Neuron (in vitro differentiated cells): ENCODE results near the gene KBTBD12.

ENCODE experiments used
- H2AFZ ChIP-seq: one replicate; pipeline ENCODE4 v1.6.1; 2013; ENCODE audit warnings: low read depth, mild to moderate bottlenecking, inconsistent platforms, low read length, moderate library complexity
- H3K27me3 ChIP-seq: one replicate; pipeline ENCODE4 v1.6.1; 2013; ENCODE audit warnings: low read length; ENCODE audit not compliant: insufficient read depth
- H3K36me3 ChIP-seq: one replicate; pipeline ENCODE4 v1.6.1; 2013; ENCODE audit warnings: low read length; ENCODE audit not compliant: insufficient read depth
- H3K4me1 ChIP-seq: one replicate; pipeline ENCODE4 v1.6.1; 2013; ENCODE audit warnings: low read length; ENCODE audit not compliant: insufficient read depth
- H3K4me3 ChIP-seq: 2 replicates; pipeline ENCODE4 v1.5.1; 2013; ENCODE audit warnings: mild to moderate bottlenecking, low read length, moderate library complexity
- H3K9me3 ChIP-seq: one replicate; pipeline ENCODE4 v1.6.1; 2013; ENCODE audit warnings: low read length

The KBTBD12 gene

DNA sequence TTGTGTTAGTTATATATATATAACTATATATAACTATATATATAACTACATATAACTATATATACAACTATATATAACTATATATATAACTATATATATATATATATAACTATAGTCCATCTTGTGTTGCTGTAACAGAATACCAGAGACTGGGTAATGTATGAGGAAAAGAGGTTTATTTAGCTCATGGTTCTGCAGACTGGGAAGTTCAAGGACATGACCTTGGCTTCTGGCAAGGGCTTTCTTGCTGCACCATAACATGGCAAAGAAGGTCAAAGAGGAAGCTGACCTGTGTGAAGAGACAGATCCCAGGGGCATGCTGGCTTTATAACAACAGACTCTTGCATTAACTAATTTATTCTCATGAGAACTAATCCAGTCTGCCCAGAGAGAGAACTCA lies 27.6 kb downstream of the KBTBD12 start:
- Histone ChIP-seq H3K36me3 (no peaks in the 10 kb centered on the region), H3K4me1 (no peaks in the 10 kb centered on the region), H3K4me3 (no peak overlapping the region), H2AFZ (no peak overlapping the region), H3K9me3 (no peaks in the 10 kb centered on the region), H3K27me3 (peaks cover 7% of the 10 kb centered on the region)

DNA sequence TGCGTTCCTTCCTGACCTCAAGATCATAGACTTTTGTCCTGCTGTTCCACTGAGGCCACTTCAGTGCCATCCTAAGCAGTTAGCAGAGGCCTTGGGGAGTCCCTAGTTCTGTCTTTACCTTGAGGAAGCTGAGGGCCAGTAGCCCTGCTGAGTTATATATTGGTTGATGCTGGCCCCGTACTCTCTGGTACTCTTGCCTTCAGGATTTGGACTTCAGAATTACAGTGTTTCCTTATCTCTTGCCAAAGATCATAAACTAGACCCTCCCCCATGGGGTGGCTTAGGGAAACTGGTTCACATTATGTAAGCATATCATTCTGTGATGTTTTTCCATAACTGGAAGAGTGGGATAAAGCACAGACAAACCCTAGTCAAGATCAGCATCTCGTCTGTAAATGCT lies 33.2 kb downstream of the KBTBD12 start:
- Histone ChIP-seq H3K9me3 (no peaks in the 10 kb centered on the region), H3K4me1 (no peaks in the 10 kb centered on the region), H3K4me3 (no peak overlapping the region), H3K36me3 (no peaks in the 10 kb centered on the region), H2AFZ (no peak overlapping the region), H3K27me3 (peaks cover 2% of the 10 kb centered on the region)

DNA sequence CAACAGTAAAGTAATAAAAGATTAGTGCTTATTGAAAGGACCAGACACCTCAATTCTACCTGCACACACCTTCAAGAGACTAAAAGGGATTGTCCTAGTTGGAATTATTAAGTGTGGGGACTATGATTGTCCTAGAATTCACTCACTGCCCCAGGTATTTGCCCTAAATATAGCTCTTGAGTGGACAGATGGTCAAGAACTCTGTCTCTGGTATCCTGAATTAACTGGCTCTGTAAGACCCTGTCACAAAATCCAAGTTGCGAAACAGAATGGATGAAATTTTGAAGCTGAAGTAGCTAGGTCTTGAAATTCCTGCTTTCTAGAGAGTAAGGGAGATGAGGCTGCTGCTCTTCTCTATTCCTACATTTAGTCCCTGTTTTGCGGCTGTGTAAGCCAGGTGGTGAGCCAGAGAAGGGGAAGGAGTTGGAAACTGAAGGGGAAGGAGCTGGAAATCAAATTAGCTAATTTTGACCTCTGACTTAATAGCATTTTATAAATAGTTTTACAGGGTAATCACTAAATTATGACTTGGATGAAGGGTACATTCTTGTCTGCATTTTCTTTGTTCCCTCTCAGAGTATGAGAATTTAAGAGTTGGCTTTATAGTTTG lies 34.5 kb downstream of the KBTBD12 start:
- Histone ChIP-seq H3K4me1 (no peaks in the 10 kb centered on the region), H3K4me3 (no peak overlapping the region), H3K9me3 (no peaks in the 10 kb centered on the region), H2AFZ (no peak overlapping the region), H3K36me3 (no peaks in the 10 kb centered on the region), H3K27me3 (peaks cover 2% of the 10 kb centered on the region)

DNA sequence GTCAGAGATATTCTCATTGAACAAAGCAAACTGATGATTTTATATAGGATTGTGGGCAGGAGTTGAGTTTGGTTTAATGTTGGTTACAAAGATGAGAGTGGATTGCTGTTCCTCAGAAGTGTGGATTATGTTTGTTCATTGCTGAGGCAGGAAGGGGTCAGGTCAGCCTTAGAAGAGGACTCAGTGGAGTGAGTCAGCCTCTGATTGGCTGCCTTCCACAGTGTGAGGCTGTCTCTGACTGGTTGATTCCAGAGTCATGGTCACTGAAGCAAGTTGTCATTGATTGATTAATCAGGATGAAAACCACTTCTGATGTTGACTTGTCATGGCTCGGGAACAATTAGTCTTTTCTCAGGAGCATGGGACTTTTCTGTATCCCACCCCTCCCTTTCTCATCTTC lies 36.2 kb downstream of the KBTBD12 start:
- peaks cover 2% of the 10 kb centered on the region for H3K27me3 ChIP-seq
- no peaks in the 10 kb centered on the region for H3K36me3 ChIP-seq
- H3K4me1 ChIP-seq = no peaks in the 10 kb centered on the region
- H3K4me3 ChIP-seq = no peak overlapping the region
- no peak overlapping the region for H2AFZ ChIP-seq
- H3K9me3 ChIP-seq = no peaks in the 10 kb centered on the region

DNA sequence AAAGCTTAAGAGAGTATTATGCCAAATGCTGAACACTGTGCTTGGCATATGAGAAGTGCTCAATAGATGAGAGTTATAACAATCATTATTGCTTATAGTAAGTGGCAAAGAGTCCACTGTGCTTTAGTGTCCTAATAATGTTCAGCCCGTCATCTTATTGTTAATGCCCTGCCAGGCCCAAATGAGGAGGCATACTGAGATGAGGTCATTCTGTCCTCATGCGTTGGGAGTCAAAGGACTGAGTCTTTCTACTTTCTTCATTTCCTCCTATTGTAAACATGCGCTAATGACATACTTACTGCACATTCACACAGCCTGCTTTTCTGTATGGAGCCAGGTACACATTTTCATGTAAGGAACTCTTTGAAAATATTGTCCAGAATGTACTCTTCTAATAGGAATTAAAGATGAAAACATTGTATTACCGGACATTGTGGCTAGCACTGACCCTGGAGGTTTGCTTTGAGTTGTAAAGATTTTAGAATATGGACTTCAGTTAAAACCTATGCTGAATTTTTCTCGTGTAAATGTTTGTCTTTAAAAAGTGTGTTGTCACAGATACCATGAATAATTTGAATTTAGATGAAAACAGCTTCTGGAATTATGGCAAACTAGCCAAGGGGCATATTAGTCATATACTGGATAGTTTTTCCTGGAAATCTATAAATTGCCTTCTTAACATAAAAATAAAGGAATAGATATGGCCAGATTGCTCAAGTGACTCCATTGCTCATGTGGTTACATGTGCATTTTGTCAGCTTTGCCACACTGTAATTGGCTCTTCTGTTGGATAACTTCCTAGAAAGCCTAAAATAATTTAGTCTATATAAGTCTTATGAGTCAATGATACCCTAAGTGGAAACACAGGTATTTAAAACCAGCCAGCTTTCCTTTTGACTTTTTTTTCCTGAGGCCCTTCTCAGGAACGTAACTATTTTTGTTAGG lies 38.3 kb downstream of the KBTBD12 start:
- no peak overlapping the region for H3K4me3 ChIP-seq
- peaks cover 2% of the 10 kb centered on the region for H3K27me3 ChIP-seq
- H3K9me3 ChIP-seq = no peaks in the 10 kb centered on the region
- no peaks in the 10 kb centered on the region for H3K4me1 ChIP-seq
- H3K36me3 ChIP-seq = no peaks in the 10 kb centered on the region
- no peak overlapping the region for H2AFZ ChIP-seq

DNA sequence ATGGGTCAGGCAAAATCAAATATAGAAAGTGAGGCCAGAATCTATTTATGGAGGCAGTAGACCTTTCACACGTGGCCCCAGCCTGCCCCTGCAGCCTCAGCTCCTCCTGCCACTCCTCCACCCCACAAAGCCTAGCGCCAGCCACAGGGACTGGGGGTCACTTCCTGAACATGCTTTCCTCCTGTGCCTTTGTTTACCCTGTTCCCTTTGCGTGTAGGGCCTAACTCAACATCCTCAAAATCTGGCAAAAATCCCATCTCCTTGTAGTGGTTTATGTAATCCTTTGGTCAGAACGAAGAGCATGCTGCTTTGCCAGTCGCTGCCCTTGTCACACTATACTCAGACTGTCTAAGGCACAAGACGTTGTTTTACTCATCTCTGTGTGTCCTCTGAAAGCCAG lies 39.6 kb downstream of the KBTBD12 start:
- H3K27me3 ChIP-seq = peaks cover 2% of the 10 kb centered on the region
- H2AFZ ChIP-seq = no peak overlapping the region
- no peak overlapping the region for H3K4me3 ChIP-seq
- no peaks in the 10 kb centered on the region for H3K36me3 ChIP-seq
- no peaks in the 10 kb centered on the region for H3K9me3 ChIP-seq
- H3K4me1 ChIP-seq = peaks cover 10% of the 10 kb centered on the region

DNA sequence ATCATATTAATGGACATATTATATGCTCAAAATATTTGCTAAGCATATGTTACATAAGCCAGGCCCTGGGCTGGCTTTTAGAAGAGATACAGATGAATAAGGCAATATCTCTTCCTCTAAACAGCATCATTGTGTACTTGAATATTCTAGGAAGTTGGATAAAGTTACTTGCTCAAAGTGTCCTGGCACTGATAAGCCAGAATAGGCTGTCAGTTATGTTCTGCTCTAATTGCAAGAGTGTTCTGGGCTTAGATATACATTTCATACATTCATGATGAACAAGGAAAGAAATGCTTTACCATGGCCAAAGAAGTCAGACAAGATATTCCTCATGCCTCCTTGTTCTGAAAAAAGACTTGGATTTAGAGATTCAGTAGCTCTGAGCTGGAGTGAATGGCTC lies 40.7 kb downstream of the KBTBD12 start:
- Histone ChIP-seq H3K4me3 (no peak overlapping the region), H3K9me3 (no peaks in the 10 kb centered on the region), H3K27me3 (peaks cover 2% of the 10 kb centered on the region), H3K4me1 (peaks cover 21% of the 10 kb centered on the region), H2AFZ (no peak overlapping the region), H3K36me3 (no peaks in the 10 kb centered on the region)

DNA sequence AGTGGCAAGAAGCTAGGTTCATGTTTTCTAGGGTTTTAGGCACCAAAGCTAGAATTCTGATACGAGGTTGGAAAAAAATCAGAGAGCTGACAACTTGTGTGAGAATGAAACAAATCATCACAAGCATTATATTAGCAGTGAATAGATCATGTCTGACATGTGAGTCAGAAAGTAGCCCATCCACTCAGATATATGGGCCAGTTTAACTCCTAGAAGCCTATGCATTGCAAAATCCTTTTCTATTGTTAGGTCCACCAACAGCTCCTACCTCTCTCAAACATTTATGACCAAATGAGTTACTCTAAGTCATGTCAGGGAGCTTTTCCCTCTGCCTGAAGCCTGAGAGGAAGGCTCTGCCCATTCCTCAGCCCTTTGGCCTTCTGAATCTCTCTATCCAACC lies 44.0 kb downstream of the KBTBD12 start:
- no peaks in the 10 kb centered on the region for H3K27me3 ChIP-seq

DNA sequence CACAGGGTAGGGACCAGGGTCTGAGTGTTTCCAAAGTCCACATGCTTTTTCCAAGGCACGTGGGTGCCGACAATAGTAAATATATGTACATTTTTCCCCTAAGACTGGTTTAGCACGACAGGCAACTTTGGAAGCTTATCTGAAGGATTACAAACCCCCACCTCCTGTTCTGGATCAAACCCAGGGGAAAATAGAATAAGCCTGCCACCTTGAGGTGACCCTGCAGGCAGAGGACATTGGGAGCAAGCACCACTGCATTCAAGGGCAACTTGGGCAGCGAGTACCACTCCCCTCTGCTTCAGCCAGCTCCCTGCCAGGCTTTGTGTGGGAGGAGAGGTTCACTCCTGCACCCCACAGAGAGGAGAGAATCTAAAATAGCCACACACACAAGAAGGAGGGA lies 44.8 kb downstream of the KBTBD12 start:
- H3K4me1 ChIP-seq = peaks cover 30% of the 10 kb centered on the region
- H3K4me3 ChIP-seq = no peak overlapping the region
- H3K9me3 ChIP-seq = no peaks in the 10 kb centered on the region
- H3K36me3 ChIP-seq = no peaks in the 10 kb centered on the region
- no peak overlapping the region for H2AFZ ChIP-seq
- H3K27me3 ChIP-seq = no peaks in the 10 kb centered on the region

More for the DNA sequence above, 44.0 kb downstream of the KBTBD12 start:
- H3K4me1 ChIP-seq = peaks cover 30% of the 10 kb centered on the region
- no peak overlapping the region for H3K4me3 ChIP-seq
- H3K36me3 ChIP-seq = no peaks in the 10 kb centered on the region
- H3K9me3 ChIP-seq = no peaks in the 10 kb centered on the region
- no peak overlapping the region for H2AFZ ChIP-seq

DNA sequence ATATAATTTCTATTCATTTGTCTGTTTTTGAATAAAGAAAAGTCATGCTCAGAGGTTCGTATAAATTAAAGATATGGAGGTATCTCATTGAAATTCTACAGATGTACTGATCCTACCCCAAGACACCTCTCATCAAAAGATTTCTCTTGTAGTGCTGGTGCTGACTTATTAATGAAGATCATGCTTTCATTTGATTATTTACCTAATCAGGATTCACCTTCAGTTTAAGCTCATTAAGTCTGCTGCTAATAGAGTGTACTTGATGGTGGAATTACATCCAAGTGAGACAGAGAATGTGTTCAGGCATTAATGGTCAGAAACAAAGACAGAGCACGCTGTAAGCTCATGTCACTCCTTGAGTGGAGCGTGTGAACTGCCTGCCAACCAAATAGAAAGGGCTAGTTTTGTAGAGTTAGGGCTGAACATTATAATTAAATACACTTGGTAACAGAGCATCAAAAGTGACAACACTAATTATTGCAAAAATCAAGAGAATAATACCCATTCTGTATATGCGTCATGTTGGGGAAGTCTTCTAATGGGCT lies 45.5 kb downstream of the KBTBD12 start:
- Histone ChIP-seq H3K4me3 (no peak overlapping the region), H2AFZ (peak overlapping the region; percentile 40), H3K4me1 (peaks cover 30% of the 10 kb centered on the region), H3K9me3 (no peaks in the 10 kb centered on the region), H3K36me3 (no peaks in the 10 kb centered on the region), H3K27me3 (no peaks in the 10 kb centered on the region)

DNA sequence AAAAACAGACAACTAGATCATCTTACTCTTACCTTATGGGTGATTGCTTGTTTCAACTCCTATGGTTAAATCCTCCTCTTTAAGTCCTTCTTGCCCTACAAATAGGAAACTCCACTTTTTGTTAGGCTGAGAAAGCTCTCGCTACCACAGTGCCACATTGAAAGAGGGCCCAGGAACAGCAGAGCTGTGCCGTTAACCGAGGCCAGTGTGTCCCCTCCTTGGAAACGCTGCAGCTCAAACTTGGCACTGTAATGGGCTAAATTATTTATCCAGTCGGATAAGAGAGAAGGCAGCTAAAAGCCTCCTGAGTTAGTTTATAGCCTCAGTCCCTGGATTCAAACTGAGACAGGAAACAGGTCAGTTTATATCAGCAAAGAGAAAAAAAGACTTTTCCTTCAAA lies 46.1 kb downstream of the KBTBD12 start:
- H3K4me1 ChIP-seq = peaks cover 30% of the 10 kb centered on the region
- H3K36me3 ChIP-seq = no peaks in the 10 kb centered on the region
- H2AFZ ChIP-seq = no peak overlapping the region
- H3K27me3 ChIP-seq = no peaks in the 10 kb centered on the region
- no peaks in the 10 kb centered on the region for H3K9me3 ChIP-seq
- H3K4me3 ChIP-seq = no peak overlapping the region

DNA sequence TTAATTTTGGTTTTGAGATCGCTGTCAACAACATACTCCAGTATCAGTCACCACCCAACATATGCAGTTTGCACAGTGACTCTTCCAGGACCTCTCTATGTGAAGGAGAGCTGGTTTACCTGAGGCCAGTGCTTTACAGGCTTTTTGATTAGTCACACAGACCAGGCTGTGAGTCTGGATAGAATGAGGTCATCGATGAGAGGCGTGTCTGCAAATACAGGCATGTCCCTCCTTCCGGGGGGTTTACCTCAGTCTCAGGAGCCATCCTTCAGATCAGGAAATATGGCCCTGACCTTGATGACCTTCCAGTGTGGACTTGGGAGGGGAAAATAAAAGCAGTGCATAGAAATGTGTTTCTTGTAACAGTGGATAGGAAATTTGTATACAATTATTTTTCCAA lies 46.9 kb downstream of the KBTBD12 start:
- Histone ChIP-seq H3K4me1 (peaks cover 30% of the 10 kb centered on the region), H3K4me3 (no peak overlapping the region), H3K36me3 (no peaks in the 10 kb centered on the region), H3K27me3 (no peaks in the 10 kb centered on the region), H2AFZ (no peak overlapping the region), H3K9me3 (no peaks in the 10 kb centered on the region)

DNA sequence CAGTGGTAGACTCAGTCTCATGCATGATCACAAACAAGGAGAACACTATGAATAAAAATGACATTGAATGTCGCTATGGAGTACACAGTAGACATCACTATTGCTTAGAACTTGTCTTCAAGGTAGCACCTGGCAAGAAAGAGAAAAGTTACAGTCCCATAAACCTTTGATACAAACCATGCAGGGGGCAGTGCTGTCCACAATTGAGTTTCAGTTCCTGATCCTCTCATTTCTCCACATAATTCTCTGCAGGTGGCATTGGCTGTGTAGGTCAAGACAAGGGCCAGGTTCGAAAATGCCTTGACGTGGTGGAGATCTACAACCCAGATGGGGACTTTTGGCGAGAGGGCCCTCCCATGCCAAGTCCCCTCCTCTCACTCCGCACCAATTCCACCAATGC lies 47.9 kb downstream of the KBTBD12 start:
- no peaks in the 10 kb centered on the region for H3K27me3 ChIP-seq
- H3K36me3 ChIP-seq = no peaks in the 10 kb centered on the region
- no peaks in the 10 kb centered on the region for H3K9me3 ChIP-seq
- no peak overlapping the region for H2AFZ ChIP-seq
- H3K4me3 ChIP-seq = no peak overlapping the region
- peaks cover 36% of the 10 kb centered on the region for H3K4me1 ChIP-seq
